ENCODE data around the gene PARVA.

- no peak for TF ChIP-seq CTCF (IDR thresholded peaks at IDR 0.05)
- TF ChIP-seq POLR2A (IDR thresholded peaks at IDR 0.05) = no peak
Observed at GRCh38 chr11:12508151-12508751, 130.9 kb downstream of the PARVA start.

All from stomach (tissue), 4 donors.